ENCODE data around the gene C16orf46.

The C16orf46 gene

GRCh38 chr16:81014672-81015071, 62.4 kb downstream of the C16orf46 start:
- DNase-seq (ENCODE audit: low read depth in 2 of 2), result no peak

GRCh38 chr16:81012974-81013373, 64.1 kb downstream of the C16orf46 start:
- no peak for DNase-seq (ENCODE audit: low read depth in 2 of 2)

Data from stimulated activated CD4-positive, alpha-beta T cell treated with anti-CD3 and anti-CD28 coated beads, Interleukin-1b, Interleukin-23, amount 100 ng/mL, for 4 hours (primary cell).